GM12865 (cell line): Measurements from ENCODE around the gene BICRA.
"Not testable (repeated sequence)": the region's sequence is repeated elsewhere in the genome, so short reads cannot be mapped to it uniquely, and the experiment has no call there.

Experiments used
- DNase-seq: peaks from one replicate; pipeline ENCODE4 v3.0.0; 2010; ENCODE audit warnings: low read depth
- H3K4me3 ChIP-seq: 2 replicates; pipeline ENCODE4 v1.5.1; 2011; ENCODE audit warnings: mild to moderate bottlenecking, low read depth, low read length, control low read depth
- CTCF ChIP-seq: IDR thresholded peaks from 2 replicates; pipeline ENCODE4 v1.5.1; 2011; ENCODE audit warnings: low read length, control low read depth, low read depth, inconsistent platforms; ENCODE audit not compliant: insufficient read depth; ENCODE audit errors: missing control alignments

Gene BICRA

DNA sequence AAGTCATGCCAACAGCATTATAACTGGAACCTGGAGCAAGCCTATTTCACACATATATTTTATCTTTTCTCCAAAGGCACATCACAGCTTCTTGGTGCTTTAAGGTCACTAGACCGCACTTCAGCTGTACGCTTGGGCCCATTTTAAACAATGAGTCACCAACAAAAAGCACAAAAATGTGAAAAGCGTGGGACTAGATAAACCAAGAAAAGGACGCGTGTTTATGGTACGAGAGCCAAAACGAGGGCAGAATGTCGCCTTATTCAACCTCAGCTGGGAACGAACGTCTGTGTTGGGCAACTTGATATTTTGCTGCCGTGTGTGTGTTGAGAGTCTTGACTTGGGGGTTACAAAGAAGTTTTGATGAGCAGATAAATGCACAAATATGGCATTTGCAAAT lies 95.1 kb downstream of the BICRA start:
- H3K4me3 ChIP-seq = no peak overlapping the region
- DNase-seq = no peak
- no peak for TF ChIP-seq CTCF

DNA sequence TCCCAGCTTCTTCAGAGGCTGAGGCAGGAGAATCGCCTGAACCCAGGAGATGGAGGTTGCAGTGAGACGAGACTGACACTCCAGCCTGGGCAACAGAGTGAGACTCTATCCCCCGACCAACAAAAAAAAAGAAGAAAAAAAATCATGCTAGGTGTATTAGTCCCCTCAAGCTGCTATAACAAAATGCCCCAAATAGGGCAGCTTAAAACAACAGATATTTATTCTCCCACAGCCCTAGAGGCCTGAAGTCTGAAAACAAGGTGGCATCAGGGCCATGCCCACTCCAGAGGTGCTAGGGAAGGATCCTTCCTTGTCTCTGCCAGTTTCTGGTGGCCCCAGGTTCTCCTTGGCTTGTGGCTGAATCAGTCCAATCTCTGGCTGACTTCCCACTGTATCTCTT lies 95.7 kb downstream of the BICRA start:
- TF ChIP-seq CTCF = no peak
- no peak for DNase-seq
- no peak overlapping the region for H3K4me3 ChIP-seq

DNA sequence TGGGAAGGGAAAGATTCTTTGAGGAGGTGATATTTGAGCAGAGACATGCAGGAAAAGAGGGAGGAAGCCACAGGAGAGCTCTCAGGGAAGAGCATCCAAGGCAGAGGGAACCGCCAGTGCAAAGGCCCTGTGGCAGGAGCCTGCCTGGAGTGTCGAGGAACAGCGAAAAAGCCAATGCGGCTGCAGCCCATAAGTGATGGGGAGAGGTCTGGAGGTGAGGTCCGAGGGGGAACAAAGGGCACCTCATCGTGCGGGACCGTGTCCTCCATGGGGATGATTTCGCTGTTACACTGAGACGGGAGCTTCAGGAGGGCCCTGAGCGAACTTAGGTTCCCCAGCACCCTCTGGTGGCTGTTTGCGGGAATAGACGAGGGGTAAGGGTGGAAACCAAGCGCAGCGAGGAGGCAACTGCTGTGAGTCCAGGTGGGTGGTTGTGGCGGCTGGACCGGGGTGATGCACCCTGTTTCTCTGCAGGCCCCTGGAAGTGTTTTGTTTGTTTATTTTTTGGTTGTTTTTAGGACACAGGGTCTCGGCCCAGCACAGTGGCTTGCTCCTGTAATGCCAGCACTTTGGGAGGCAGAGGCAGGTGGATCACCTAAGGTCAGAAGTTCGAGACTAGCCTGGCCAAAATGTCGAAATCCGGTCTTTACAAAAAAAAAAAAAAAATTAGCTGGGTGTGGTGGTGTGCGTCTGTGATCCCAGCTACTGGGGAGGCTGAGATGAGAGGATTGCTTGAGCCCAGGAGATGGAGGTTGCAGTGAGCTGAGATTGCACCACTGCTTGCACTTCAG lies 98.4 kb downstream of the BICRA start:
- peak; percentile 83 for DNase-seq
- no peak overlapping the region for H3K4me3 ChIP-seq

DNA sequence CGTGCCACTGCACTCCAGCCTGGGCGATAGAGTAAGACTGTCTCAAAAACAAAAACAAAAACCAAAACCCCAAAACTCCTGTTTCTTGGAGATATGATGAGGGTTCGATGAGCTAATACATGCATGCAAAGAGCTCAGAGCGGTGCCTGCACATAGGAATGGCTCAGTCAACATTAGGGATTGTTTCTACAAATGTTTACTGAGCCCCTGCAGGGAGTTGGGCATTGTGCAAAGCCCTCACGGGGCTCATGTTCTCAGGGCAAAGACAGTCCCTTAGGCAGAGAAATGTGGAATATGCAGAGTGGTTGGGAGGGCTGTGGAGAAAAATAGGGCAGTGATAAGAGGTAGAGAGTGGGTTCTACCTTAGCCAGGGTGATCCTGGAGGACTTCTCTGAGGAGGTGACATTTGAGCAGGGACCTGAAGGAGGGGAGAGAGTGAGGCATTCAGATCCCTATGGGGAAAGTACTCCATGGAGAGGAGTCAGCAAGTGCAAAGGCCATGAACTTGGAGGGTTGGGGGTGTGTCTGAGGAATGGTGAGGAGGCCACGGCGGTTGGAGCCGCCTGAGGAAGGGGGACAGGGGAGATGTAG lies 102.8 kb downstream of the BICRA start:
- H3K4me3 ChIP-seq = no peak overlapping the region

More for the DNA sequence above, 98.4 kb downstream of the BICRA start:
- peak; percentile 85 for TF ChIP-seq CTCF

DNA sequence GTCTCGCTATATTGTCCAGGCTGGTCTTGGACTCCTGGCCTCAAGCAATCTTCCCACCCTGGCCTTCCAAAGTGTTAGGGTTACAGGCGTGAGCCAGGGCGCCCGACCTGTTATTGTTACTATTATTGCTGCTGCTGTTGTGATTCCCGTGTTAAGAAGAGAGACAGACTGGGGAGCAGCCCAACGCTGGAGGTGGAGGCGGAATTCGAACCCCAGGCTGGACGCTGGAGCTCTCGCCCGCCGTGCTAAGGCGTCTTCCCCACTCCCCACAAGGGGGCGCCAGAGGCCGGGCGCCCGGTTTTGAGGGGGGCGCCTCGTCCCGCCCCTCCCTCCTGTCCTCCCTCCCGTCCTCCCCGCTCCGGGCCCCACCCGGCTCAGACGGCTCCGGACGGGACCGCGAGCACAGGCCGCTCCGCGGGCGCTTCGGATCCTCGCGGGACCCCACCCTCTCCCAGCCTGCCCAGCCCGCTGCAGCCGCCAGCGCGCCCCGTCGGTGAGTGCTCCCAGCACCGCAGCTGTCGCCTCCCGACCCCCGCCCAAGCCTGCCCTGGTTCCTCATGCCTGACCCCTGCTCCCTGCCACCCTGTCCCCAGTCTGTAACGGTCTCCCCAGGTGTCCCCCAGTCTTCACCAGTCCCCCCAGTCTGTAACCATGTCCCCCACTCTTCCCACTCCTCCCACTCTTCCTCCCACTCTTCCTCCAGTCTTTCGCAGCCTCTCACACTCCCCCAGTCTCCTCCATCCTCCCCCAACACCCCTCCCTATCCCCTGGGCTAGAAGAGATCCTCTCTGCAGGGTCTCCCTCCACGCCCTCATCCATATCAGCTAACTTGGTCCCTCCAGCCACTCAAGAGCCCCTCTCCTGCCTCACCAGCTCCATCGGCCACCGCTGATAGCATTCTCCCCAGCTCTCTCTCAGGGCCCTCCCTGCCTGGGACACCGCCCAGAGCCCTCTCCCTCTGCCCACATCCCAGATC lies 104.4 kb downstream of the BICRA start, which contains the start of gene EHD2:
TSS of gene EHD2 (plus strand) at position 377 of the 976 bp plus-strand sequence. CDS start 3,191 bp downstream, outside the sequence.
- no peak for DNase-seq
- TF ChIP-seq CTCF = peak; percentile 63
- H3K4me3 ChIP-seq = no peak within 1 kb of the TSS

More for the DNA sequence above, 102.8 kb downstream of the BICRA start:
- no peak for TF ChIP-seq CTCF
- DNase-seq = no peak

GRCh38 chr19:47714339-47714738 lies 105.4 kb downstream of the BICRA start:
- TF ChIP-seq CTCF = no peak
- H3K4me3 ChIP-seq = no peak overlapping the region
- DNase-seq = no peak

GRCh38 chr19:47714855-47715254 lies 105.9 kb downstream of the BICRA start:
- H3K4me3 ChIP-seq, DNase-seq: not testable (repeated sequence)
